GM10847 (cell line): ENCODE measurements around the gene FRMD4A.

Experiments
- POLR2A ChIP-seq: IDR thresholded peaks from 2 replicates; pipeline ENCODE4 v1.6.1; 2011; ENCODE audit not compliant: insufficient read length; ENCODE audit errors: extremely low read depth

The FRMD4A gene

DNA sequence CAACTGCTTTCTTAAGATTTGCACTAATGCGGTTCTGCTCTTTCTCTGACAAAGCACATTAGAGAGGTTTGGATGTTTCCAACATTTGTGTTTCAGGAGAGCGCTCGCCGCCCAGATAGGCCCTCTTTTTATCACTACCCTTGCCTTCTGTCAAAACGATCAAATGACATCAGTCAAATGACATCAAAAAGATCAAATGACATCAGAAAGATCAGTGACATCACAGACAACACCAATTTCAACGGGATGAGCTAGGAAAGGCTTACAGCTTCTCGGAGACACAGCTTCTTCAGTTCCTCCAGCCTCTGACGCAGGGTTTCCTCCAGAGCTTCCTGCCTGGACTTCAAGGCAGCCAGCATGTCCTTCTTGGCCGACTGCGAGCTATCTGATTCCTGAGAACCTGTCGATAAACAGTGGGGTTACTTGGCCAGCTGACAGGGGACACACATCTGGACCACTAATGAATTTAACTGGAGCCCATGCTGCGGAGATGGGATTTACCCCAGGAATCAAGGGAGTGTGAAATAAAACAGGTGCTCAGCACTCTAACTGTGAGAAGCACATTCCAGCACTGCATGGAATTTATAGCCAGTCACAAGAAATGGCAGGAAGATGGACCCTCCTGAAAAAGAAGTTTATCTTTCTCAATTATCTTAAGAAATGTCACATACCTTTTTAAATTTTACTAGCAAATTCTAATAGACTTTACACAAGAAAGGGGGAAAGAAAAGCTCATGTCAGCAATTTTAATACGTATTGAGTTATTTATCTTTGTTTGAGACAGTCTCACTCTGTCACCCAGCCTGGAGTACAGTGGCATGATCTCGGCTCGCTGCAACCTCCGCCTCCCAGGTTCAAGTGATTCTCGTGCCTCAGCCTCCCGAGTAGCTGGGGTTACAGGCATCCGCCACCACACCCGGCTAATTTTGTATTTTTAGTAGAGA lies 655.8 kb downstream of the FRMD4A start:
- TF ChIP-seq POLR2A = no peak

- TF ChIP-seq POLR2A = no peak
Observed at GRCh38 chr10:13673156-13673555, 657.6 kb downstream of the FRMD4A start.

DNA sequence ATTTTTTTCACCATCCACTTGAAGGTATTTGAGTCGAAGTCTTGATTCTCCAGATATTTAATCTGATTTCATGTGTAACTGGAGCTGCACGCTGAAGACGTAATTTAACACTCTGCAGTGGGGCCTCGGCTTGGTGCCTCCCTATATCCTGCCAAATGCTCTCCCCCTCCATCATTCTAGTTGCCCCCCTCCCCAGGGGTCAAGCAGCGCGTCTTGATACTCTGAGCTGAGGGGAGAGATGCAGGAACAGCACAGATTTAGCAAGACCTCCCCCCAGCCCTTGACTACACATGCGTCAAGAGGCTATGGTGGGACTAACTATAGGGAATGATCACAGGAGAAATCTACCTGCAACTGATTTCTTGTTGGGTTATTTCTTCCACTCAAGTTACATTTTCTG lies 658.2 kb downstream of the FRMD4A start:
- TF ChIP-seq POLR2A = no peak

- no peak for TF ChIP-seq POLR2A
Observed at GRCh38 chr10:13671904-13672303, 658.8 kb downstream of the FRMD4A start.

DNA sequence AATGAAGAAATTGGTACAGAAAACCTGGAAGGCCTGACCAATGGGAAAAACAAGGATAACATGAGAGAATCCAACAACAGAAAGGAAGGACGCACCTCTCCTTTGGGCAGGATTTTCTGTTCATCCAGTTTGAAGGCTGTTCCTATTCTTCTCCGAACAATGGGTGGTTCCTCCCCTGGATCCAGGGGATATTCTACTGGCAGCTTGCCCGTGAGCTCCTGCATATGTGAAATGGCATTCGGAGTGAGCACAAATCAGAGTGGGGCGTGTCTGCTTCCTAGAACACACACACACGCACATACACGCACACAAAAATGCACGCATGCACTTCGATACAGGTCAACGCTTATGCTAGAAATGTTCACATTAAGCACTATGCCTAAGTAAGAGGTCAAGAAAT lies 660.4 kb downstream of the FRMD4A start:
- TF ChIP-seq POLR2A = no peak

- no peak for TF ChIP-seq POLR2A
Observed at GRCh38 chr10:13669901-13670300, 660.8 kb downstream of the FRMD4A start.

DNA sequence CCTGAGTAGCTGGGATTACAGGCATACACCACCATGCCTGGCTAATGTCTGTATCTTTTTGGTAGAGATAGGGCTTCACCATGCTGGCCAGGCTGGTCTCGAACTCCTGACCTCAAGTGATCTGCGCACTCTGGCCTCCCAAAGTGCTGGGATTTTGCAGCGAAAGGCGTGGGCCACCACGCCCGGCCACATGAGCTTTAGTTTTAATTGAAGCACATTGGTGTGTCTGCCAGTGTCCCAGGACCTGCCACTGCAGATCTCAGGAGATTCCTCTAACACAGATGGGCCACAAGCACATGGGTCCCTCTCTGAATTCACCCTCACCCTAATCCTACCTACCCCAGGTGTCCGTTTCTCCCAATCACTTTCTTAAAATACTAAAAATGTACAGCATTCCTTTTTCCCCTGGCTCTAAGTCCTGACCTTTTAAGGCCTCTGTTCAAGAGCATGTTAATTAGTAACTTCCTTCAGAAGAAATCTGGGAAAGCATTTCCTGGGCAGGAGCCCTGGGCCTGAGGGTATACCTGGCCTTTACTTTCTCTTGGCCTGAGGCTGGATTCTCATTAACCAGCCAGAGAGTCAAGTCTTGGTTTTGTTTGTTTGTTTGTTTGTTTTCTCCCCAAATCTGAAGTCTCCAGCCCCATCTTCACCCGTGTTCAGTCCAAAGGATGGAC lies 661.4 kb downstream of the FRMD4A start:
- no peak for TF ChIP-seq POLR2A

DNA sequence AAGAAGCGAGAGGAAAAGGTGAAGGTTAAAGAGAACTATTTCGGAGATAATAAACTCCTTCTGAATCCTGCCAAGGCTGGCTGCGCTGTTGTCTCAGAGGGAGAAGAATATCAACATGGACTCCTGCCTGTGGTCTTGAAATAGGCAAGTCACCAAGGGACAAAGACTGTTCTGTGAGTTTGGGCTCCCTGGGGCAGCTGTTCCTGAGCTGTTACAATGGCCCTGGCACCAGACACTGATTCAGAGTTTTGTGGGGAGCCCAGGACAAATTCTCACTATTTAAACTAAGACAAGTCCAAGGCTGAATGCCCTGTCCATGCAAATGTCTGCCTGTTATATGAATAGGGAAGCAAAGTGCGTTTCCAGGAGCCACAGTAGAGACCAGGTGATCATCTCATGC lies 662.6 kb downstream of the FRMD4A start:
- TF ChIP-seq POLR2A = no peak

GRCh38 chr10:13665516-13666262 lies 665.0 kb downstream of the FRMD4A start:
- TF ChIP-seq POLR2A = no peak

- no peak for TF ChIP-seq POLR2A
Observed at GRCh38 chr10:13661256-13661655, 669.5 kb downstream of the FRMD4A start.

DNA sequence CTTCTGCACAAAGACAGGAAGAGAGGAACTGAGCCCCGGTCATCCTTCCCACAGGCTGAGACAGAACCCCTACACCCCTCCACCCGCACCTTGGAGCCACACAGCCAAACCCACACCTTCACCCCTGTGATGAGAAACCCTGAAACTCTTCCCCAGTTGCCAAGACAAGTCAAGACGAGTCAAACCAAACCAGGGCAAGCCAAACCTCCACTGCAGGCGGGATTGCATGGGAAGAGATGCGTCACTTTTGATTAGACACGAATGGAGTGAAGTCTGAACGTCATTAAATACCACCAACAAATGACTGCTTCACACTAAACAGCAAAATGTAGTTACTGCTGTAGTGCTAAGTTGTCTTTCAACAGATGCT lies 670.2 kb downstream of the FRMD4A start:
- no peak for TF ChIP-seq POLR2A

GRCh38 chr10:13659887-13660550 lies 670.7 kb downstream of the FRMD4A start:
- TF ChIP-seq POLR2A = no peak

DNA sequence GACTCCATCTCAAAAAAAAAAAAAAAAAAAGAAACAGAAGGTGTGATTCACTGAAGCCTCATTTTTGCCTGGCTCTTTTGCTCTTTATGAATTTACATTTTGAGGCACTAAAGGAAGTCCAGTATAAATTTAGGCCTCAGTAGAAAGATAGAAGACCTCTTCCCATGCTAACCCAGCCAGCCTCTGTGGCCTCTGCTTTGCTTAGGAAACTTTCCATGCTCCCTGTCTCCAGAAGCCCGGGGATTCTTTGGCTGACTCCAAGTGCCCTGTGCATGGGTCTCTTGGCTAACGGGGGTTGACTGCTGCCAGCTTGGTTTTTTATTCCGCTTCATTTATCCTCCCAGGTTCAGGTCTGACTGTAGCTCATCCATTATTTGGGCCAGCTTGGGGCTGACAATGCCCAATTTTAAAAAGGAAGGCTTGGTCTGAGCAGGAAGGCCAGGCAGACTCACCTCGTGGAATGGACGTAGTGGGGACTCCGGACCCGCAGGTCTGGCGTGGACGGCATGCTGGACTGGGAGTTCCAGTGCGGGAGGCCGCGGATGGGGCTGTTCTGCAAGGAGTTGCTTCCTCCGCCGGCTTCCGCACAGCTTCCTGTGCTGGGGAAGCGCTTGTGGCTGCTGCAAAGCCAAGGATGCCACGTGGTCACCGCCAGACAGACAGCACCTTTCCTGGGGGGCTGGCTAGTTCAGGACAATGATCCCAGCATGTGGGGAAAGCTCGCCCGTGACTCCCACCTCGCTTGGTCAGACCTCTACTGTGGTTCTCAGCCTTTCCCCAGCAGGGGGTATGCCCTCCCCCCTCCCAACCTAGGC lies 671.6 kb downstream of the FRMD4A start:
- TF ChIP-seq POLR2A = no peak

- TF ChIP-seq POLR2A = no peak
Observed at GRCh38 chr10:13658264-13658663, 672.5 kb downstream of the FRMD4A start.
